Measurements from ENCODE around the gene NPY2R.

Gene NPY2R

DNA sequence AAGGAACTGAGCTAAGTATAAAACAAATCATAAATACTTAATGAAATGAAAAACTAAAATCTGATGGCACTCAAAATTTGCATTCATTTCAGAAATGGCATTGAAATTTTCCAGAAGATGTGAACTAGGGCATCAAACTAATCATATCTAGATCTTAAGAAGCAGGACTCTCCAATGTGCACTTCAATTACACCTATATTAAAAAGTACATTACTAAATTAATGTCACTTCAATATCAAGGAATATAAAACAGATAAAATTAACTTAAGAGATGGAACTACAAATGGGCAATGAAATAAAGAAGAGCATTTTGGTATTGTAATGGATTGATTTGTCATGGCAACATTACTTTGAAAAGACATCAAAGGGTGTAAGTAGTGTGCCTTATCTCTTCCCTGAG, 20.3 kb downstream of the NPY2R start:
- TF ChIP-seq, protein P1, sequence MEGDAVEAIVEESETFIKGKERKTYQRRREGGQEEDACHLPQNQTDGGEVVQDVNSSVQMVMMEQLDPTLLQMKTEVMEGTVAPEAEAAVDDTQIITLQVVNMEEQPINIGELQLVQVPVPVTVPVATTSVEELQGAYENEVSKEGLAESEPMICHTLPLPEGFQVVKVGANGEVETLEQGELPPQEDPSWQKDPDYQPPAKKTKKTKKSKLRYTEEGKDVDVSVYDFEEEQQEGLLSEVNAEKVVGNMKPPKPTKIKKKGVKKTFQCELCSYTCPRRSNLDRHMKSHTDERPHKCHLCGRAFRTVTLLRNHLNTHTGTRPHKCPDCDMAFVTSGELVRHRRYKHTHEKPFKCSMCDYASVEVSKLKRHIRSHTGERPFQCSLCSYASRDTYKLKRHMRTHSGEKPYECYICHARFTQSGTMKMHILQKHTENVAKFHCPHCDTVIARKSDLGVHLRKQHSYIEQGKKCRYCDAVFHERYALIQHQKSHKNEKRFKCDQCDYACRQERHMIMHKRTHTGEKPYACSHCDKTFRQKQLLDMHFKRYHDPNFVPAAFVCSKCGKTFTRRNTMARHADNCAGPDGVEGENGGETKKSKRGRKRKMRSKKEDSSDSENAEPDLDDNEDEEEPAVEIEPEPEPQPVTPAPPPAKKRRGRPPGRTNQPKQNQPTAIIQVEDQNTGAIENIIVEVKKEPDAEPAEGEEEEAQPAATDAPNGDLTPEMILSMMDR (IDR thresholded peaks at IDR 0.05; ENCODE audit: low read depth, low read length) = no peak

GRCh38 chr4:155232432-155232831, 24.0 kb downstream of the NPY2R start:
- TF ChIP-seq, protein P1 (IDR thresholded peaks at IDR 0.05; ENCODE audit: low read depth, low read length) = no peak
- H3K4me3 ChIP-seq (ENCODE audit: low read depth, low read length) = no peak overlapping the region

More for the DNA sequence above, 20.3 kb downstream of the NPY2R start:
- H3K4me3 ChIP-seq (ENCODE audit: low read depth, low read length) = no peak overlapping the region

DNA sequence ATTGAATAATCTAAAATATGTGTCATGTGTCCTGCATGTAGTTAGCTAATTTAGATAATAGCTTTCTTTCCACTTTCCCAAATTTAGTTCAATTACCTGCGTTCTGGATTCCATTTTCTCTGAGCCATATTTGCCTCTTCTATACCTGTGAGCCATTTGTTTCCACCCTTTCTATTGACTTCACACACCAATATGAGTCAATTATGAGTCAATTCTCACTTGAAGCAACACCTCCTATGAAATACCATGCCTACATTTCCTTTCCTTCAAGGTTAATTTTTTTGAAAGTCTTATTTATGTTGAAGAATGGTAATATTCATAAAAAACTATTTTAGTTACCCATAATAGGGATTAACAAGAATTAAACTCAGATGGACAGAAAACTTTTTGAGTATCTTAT, 25.8 kb downstream of the NPY2R start:
- TF ChIP-seq, protein P1 (IDR thresholded peaks at IDR 0.05; ENCODE audit: low read depth, low read length) = no peak
- no peak overlapping the region for H3K4me3 ChIP-seq (ENCODE audit: low read depth, low read length)

- H3K4me3 ChIP-seq (ENCODE audit: low read depth, low read length) = no peak overlapping the region
- TF ChIP-seq, protein P1 (IDR thresholded peaks at IDR 0.05; ENCODE audit: low read depth, low read length) = no peak
These were observed 29.1 kb downstream of the NPY2R start for GRCh38 chr4:155237567-155237966.

DNA sequence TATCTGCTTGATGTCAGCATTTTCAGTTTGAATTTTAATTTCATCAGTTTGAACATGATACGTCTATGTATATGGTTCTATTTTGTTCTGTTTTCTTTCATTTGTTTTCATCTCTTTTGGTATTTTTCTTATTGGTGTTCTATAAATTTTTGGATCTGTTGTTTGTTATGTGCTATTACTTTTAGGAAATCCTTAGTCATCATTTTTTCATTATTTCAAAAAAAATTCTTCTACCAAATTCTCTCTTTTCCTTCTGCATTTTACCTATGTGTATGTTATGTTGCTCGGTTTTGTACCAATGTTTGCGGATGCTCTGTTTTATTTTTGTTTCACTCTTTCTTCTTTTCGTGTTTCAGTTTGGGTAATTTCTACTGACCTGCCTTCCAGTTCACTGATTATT, 32.8 kb downstream of the NPY2R start:
- H3K4me3 ChIP-seq (ENCODE audit: low read depth, low read length) = no peak overlapping the region
- TF ChIP-seq, protein P1 (IDR thresholded peaks at IDR 0.05; ENCODE audit: low read depth, low read length) = no peak

GRCh38 chr4:155241664-155242063, 33.2 kb downstream of the NPY2R start:
- no peak overlapping the region for H3K4me3 ChIP-seq (ENCODE audit: low read depth, low read length)
- TF ChIP-seq, protein P1 (IDR thresholded peaks at IDR 0.05; ENCODE audit: low read depth, low read length) = no peak

GRCh38 chr4:155245105-155245504, 36.7 kb downstream of the NPY2R start:
- TF ChIP-seq, protein P1 (IDR thresholded peaks at IDR 0.05; ENCODE audit: low read depth, low read length) = no peak
- H3K4me3 ChIP-seq (ENCODE audit: low read depth, low read length) = no peak overlapping the region

Measured in WI38 (cell line).